HG03135 (cell line): ENCODE measurements around the gene DNAJC22.
A peak's percentile ranks its signal among the peaks of the same experiment; 100 is the strongest.

Source experiments
- ATAC-seq: cut with Tn5 transposase; IDR thresholded peaks from one replicate; pipeline ENCODE4 v1.9.1; 2021; ENCODE audit warnings: mild to moderate bottlenecking, moderate library complexity; ENCODE audit not compliant: unreplicated experiment

The DNAJC22 gene

DNA sequence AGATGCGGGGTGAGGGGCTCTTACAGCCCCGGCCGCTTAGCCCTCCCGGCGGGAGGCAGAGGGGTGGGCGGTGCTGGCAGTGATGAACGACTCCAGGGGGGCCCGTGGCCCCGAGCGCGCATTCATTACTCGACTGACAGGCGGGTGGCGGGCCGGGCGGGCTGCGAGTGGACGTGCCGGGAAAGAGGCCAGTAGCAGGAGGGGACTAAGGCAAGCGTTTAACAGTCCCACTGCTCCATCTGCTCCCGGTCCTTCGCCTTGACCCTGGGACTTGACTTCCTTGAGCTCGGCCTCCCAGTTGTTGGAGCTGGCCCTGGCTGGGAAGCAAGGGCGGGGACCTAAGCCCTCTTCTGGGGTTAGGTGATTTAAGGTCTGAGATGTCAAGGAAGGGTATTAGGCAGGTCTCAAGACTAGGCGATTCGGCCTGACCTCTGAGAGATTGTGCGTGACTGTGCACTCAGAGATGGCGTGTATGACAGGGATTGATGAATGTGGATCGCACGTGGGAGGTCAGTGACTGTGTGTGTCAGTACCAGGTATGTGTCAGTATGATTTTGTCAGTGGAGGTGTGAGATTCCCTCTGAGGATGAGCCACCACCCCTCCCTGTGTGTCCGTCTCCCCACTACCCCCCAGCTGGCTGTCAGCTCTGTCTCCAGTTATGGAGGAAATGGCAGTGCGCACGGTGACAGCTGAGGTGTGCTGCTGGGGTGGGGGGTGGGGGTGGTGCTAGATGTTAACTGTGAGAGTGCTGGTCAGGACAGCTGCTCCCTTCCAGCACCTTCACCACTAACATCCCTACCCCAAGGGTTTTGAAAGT lies 3.6 kb upstream of the DNAJC22 start:
- no peak for ATAC-seq

DNA sequence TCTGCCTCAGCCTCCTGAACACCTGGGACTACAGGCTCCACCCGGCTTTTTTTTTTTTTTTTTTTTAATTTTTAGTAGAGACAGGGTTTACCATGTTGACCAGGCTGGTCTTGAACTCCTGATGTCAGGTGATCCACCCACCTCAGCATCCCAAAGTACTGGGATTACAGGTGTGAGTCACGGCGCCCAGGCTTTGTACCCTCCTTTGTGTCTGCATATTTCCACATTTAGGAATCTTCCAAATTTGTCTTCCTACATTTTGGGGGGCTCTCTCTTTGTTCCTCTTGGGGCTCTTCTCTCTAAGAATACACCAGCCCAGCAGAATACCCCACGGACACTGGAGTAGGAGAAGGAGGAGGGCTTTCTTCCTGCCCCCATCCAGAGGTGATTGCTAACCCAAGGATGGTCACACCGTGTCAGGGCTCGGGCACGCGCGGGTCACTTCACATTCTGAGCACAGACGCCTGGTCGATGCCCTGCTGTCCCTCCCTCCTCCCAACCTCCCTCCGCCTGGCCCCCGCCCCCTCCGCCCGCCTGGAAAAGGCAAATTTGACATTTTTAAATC lies 2.1 kb upstream of the DNAJC22 start:
- no peak for ATAC-seq

DNA sequence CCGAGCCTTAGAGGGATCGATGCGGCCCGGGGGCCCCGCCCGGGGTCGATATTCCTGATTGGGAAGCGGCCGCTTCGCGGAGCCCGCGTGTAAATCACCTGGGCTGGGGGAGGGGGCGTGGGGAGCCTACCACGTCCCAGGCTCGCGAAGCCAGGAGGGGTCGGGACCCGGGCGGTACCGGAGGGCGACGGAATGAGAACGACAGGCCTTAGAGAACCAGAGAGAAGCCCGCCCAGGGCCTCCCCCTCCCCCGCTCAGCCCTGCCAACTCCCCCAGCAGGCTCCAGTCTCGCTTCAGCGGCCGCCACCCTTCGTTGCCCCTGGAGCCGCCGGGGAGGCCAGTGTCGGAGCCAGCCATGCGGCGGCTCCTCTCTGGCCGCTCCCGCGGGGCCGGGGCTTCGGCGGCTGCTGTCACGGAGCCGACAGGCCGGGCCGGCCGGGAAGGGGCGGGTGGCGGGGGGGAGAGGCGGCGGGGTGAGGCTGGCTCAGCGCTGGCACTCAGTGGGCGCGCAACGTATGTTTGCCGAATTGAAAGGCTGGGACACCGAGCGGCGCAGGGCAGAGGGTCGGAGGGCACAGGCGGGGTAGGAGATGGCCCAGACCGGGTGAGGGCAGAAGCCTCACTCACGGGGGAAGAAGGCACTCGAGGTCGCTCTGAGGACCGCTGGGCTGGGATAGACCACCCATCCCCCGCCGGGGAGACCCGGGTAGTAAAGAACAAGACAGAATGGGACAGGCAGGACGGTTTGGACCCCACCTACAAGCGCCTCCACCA lies 1.4 kb upstream of the DNAJC22 start:
- ATAC-seq, result no peak

DNA sequence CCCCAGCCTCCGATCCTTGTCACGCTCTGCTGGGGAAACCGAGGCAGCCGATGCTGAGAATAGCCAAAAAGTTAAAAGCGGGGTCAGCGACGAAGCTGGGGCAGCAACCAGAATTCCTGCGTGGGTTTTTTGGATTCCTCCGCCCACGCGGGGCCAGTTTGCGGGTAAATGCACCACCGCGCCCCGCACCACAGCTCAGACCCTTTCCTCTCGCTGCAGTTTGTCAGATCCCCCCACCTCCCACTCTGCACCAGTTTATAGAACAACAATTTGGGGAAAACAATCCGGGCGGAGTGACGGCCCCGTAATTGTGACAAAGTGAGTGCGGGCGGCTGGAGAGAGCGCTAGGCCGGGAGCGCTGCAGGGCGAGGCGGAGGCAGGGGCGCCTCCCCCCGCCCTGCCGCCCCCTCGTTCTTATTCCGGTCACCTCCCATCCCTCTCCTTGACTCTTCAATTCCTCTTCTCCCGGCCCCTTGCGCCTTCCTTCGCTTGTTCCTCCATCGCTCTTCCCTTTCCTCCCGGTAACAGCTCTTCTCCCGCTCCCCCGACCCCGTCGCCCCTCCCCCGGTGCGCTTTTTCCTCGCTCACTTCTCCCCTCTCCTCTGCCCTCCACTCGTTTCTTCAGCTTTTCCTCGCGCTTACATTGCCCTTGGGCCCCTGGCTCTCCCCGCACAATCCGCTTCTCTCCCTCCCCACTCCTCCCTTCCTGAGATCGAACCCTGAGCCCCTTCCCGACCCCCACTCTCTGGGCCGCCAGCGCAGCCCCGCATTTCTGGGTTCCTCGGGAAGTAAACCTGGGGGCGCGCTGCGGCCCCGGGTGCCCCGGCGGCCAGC lies 646 bp upstream of the DNAJC22 start:
- ATAC-seq, result no peak

DNA sequence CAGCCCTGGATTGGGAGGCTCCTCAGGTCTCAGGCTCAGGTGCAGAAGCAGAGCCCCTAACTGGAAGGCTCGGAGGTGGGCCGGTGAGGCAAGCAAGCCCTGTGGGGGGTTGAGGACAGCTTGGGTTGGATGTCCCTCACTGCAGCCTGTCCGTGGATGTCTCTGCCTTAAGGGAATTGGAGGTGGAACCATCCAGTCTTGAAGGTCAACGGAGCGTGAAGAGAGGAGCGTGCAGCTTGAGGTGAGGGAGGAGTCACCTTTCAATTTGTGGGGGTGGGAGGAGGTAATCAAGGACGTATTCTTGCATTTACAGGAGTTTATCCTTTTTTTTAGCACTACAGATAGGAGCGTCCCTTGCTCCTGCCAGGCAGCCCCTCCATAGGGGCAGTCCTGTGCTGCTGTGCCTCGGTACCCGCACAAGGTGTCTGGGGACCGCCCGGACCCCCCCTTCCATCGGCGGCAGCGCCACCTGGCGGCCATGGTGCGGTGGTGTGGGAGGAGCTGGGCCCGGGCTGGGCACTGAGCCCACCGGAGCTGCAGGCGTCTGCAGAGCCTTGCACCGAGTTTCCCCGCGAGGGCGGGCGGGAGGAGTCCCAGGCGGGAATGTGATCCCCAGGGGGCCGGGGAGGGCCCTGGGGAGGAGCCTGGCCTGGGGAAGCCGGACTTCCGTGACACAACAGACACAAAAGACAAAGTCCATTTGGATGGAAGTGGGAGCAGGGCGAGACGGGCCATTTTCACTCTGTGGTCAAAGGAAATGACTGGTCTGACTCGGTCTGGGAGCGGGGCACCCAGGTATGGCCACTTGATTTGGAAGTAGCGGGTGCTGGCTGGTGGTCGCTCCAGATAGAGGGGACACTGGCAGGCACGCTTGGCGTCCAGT lies 864 bp downstream of the DNAJC22 start:
- no peak for ATAC-seq

DNA sequence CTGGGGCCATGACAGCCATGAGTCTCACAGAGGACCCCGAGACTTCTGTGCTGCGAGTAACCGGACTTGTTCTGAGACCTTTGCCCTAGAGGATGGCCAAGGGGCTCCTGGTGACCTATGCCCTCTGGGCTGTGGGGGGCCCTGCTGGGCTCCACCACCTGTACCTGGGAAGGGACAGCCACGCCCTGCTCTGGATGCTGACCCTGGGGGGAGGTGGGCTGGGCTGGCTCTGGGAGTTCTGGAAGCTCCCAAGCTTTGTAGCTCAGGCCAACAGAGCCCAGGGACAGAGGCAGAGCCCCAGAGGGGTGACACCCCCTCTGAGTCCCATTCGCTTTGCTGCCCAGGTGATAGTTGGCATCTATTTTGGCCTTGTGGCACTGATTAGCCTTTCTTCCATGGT lies 2.1 kb downstream of the DNAJC22 start:
- ATAC-seq, result no peak

DNA sequence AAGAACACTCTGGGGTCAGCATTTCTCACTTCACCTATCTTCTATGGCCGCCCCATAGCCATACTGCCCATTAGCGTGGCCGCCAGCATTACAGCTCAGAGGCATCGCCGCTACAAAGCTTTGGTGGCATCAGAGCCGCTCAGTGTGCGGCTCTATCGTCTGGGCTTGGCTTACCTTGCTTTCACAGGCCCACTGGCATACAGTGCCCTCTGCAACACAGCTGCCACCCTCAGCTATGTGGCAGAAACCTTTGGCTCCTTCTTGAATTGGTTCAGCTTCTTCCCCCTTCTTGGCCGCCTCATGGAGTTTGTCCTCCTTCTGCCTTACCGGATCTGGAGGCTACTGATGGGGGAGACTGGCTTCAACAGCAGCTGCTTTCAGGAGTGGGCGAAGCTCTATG lies 2.6 kb downstream of the DNAJC22 start:
- ATAC-seq, result no peak

DNA sequence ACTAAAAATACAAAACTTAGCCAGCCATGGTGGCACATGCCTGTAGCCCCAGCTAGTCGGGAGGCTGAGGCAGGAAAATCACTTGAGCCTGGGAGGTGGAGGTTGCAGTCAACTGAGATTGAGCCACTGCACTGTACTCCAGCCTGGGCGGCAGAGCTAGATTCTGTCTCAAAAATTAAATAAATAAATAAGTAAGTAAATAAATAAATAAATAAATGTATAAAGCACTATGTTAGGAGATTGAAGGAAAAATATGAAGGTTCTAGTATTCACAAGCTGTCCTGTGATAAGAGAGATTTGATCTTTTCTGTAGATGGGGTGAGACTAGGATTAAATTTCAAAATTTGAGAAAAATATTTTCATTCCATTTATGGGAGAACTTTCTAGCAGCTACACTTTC lies 5.7 kb downstream of the DNAJC22 start:
- no peak for ATAC-seq

DNA sequence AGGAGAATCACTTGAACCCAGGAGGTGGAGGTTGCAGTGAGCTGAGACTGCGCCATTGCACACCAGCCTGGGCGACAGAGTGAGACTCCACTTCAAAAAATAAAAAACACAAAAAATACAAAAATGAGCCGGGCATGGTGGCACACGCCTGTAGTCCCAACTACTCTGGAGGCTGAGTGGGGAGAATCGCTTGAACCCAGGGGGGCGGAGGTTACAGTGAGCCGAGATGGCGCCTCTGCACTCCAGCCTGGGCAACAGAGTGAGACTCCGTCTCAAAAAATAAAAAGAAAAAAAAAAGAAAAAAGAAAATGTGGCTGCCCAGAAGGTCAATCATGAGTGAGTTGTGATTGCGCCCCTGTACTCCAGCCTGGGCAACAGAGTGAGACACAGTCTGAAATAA lies 9.2 kb downstream of the DNAJC22 start:
- ATAC-seq, result no peak

DNA sequence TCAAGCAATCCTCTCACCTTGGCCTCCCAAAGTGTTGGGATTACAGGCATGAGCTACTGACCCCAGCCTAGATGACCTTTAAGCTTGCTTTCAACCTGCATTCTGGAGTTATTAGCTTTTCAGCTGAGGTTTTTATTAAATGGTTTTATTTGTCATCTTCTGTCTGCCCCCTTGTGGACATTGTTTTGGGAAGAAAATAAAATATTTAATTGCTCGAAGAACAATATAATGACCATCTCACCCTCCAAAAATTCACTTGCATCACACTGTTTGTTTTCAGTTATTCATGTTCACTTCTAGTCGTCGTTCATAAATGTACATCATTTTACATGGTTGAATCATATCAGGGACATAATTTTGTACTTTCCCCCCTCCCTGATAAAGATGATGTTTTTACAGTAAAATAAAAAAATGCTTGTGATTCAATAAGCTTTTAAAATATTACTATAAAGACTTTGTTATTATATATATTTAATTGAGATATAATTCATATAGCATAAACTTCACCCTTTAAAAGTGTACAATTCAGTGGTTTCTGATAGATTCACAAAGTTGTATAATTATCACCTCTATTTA lies 10.5 kb downstream of the DNAJC22 start:
- no peak for ATAC-seq

DNA sequence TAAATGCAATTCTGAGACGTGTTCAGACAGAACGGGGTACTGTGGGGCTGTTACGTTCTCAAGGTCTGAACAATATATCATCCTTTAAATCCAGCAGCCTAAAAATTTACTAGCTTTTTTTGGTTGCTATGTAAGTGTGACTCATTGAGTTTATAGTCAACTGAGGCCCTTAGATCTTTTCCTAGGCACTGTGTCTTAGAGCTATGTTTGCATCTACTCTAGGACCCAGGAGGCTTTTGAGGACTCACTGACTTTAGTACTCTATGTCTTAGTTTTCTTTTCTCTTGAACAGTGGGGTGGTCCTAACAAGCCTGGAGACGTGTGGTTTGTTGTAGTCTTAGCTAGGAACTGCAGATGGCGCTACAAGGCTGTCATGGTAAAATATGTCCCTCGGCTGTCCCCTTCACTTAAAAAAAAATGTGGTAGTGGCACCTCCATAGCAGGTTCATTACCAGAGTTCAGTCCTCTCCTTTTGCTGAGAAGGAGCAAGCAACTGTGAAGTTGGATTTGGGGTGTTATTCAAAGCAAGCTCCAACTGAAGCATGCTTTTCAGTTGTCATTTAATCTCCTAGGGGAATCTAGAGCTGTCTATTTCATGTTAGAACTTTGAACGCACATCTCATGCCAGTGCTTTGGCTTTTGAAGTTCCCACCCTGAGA lies 11.9 kb downstream of the DNAJC22 start:
- no peak for ATAC-seq

DNA sequence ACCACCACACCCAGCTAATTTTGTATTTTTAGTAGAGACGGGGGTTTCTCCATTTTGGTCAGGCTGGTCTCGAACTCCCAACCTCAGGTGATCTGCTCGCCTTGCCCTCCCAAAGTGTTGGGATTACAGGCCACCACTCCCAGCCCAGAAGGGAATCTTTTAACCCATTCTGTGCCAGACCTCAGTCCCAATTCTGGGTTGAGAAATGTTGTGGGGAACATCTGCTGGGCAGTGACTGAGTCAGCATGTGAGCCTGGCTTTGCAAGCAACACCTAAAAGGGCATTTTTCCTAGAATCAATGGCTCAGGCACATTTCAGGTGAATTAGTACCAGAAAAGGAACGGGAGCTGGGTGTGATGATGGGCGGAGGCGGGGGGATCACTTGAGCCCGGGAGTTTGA lies 13.0 kb downstream of the DNAJC22 start:
- no peak for ATAC-seq

DNA sequence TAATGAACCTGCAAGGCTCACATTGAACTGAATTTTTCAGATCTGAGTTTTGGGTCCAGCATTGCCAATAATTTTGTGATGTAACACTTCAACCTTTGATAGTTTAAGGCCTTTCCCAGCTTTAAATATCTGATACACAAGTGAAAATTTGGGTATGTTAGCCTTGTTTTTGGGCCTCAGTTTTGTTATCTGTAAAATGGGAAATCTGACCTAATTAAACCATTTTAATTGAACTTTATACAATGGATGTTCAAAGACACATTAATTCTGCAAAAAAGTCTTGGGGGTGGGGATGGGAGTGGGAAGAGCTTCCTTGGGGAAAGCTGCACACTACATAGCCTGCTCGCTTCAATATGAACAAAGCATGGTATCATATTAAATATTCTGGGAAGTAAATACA lies 15.4 kb downstream of the DNAJC22 start:
- no peak for ATAC-seq

DNA sequence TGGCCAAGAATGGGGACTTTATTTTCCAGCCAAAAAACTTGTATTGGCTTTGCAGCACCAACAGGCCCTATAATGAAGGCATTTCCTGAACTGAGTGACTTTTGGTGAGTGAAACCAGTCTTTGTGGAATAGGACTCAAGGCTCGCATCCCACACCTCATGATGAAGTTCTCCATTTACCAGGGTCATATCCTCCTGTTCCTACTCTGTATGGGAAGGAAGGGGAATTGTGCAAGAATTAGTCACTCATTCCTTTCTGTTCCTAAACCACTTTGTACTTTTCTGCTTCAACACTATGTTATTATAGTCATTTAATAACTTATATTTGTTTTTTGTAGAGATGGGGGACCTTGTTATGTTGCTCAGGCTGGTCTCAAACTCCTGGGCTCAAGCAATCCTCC lies 18.3 kb downstream of the DNAJC22 start:
- no peak for ATAC-seq

DNA sequence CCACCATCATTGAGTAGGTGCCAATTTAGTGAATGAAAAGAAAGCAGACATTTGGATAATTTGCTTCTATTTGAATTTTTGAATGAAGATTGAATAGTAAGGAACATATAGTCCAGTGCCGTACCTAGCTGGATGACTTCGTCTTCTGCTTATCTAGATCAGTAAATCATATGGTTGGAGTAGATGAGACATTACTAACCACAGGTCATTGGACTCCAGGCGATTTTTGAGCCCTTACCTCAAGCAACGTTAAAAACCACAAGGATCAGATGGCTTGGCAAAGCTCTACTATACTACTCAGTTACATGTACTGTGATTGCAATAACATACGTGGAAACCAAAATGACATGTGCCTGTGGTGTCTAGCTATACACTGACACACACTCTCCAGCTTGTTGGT lies 18.9 kb downstream of the DNAJC22 start:
- no peak for ATAC-seq

DNA sequence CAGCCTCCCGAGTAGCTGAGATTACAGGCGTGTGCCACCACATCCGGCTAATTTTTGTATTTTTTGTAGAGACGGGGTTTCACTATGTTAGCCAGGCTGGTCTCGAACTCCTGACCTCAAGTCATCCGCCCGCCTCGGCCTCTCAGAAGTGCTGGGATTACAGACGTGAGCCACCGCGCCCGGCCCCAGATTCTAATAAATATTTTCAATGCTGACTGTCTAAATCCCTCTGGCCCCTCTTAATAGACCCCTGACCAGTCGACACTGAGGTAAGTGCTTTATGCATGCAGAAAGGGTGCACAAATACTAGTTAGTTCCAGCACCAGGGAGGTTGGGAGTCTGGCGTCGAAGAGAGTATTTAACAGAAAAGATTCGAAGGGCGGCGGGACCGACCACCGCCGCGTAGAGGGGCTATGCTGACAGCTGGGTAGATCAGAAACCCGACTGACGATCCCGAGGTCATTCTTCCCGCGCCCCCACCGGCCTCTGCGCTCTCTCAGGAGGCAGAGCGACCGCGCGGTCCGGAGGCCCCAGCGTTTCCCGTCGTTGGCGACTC lies 19.5 kb downstream of the DNAJC22 start:
- no peak for ATAC-seq

DNA sequence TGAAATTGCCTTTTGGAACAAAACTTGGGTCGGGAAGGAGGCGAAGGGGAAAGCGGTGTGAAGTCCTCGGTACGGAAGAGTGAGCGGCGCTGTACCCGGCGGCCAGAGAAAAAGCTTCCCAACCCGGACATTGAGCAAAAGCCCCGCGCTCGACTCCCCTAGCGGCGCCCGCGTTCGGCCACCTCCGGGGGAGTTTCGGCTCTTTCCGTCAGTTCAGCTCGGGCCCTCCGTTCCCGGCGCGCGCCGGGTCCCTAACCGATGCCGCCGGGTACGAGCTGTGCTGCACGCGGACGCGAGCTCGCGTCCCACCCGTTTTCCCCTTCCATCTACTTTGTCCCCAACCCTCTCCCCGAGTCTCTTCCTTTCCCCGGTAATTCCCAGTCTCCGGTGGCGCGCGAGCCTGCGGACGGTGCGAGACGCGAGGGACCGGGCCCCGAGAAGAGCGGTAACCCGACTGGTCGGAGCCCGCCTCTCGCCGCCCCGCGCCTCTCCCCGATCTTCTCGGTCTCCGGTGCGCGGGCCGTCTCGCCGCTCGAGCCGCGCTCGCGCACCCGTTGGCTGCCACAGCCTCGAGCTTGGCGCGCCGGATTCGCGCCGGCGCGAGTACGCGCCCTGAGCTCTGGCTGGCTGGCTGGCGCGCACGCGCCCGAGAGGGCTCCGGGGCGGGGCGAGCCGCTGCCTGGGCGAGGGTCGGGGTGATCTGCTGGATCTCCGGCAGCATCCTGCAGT lies 20.1 kb downstream of the DNAJC22 start:
- peak; percentile 65 for ATAC-seq
